Astrocyte (in vitro differentiated cells and primary cell): ENCODE results near the gene PLA2G4D. TPM values are rescaled to one million over a fixed set of nuclear protein-coding genes. Genes with fewer than 3 reads are reported as not detected.

Experiments used
- DNase-seq: peaks from one replicate; pipeline ENCODE4 v3.0.0-alpha.2; 2010; ENCODE audit warnings: low read depth
- FAIRE-seq: peaks from 2 replicates; lab custom pipeline; 2011; peaks lifted over from hg19 to GRCh38; lab: Jason Lieb, UNC
- H2AFZ ChIP-seq: 2 replicates; pipeline ENCODE4 v1.6.0; 2012; ENCODE audit warnings: low read depth, low read length, inconsistent platforms
- H3K27ac ChIP-seq: 2 replicates; pipeline ENCODE4 v1.5.1; 2011; ENCODE audit warnings: low read depth, low read length, inconsistent platforms
- H3K27me3 ChIP-seq: 2 replicates; pipeline ENCODE4 v1.6.0; 2011; ENCODE audit warnings: low read length, inconsistent platforms; ENCODE audit not compliant: insufficient read depth
- H3K36me3 ChIP-seq: 2 replicates; pipeline ENCODE4 v1.5.1; 2011; ENCODE audit warnings: low read length, inconsistent platforms; ENCODE audit not compliant: insufficient read depth
- H3K4me1 ChIP-seq: 2 replicates; pipeline ENCODE4 v1.5.1; 2011; ENCODE audit warnings: low read length, inconsistent platforms; ENCODE audit not compliant: insufficient read depth
- H3K4me2 ChIP-seq: 2 replicates; pipeline ENCODE4 v1.6.0; 2012; ENCODE audit warnings: low read length, inconsistent platforms
- H3K4me3 ChIP-seq: 2 replicates; pipeline ENCODE4 v1.5.1; 2011; ENCODE audit warnings: low read depth, mild to moderate bottlenecking, low read length, inconsistent platforms; ENCODE audit not compliant: insufficient read depth
- H3K79me2 ChIP-seq: 2 replicates; pipeline ENCODE4 v1.6.0; 2012; ENCODE audit warnings: mild to moderate bottlenecking, low read length, inconsistent platforms; ENCODE audit not compliant: insufficient read depth
- H3K9ac ChIP-seq: 2 replicates; pipeline ENCODE4 v1.6.0; 2012; ENCODE audit warnings: mild to moderate bottlenecking, low read length, inconsistent platforms
- H3K9me3 ChIP-seq: 2 replicates; pipeline ENCODE4 v1.5.1; 2012; ENCODE audit warnings: low read depth, mild to moderate bottlenecking, low read length, inconsistent platforms; ENCODE audit not compliant: insufficient read depth
- H4K20me1 ChIP-seq: 2 replicates; pipeline ENCODE4 v1.6.0; 2012; ENCODE audit warnings: low read length, inconsistent platforms; ENCODE audit not compliant: insufficient read depth
- H3K27ac Mint-ChIP-seq: one replicate; pipeline ENCODE4 v1.8.0; 2021; ENCODE audit warnings: mild to moderate bottlenecking, mixed read lengths; ENCODE audit not compliant: unreplicated experiment
- H3K27me3 Mint-ChIP-seq: one replicate; pipeline ENCODE4 v1.8.0; 2021; ENCODE audit warnings: low read depth, mixed read lengths; ENCODE audit not compliant: unreplicated experiment
- H3K36me3 Mint-ChIP-seq: one replicate; pipeline ENCODE4 v1.8.0; 2021; ENCODE audit warnings: low read depth, mixed read lengths; ENCODE audit not compliant: unreplicated experiment
- H3K4me1 Mint-ChIP-seq: one replicate; pipeline ENCODE4 v1.8.0; 2021; ENCODE audit warnings: low read depth, mixed read lengths; ENCODE audit not compliant: unreplicated experiment
- H3K4me3 Mint-ChIP-seq: one replicate; pipeline ENCODE4 v1.8.0; 2021; ENCODE audit warnings: mild to moderate bottlenecking, moderate library complexity, mixed read lengths; ENCODE audit not compliant: unreplicated experiment
- H3K9me3 Mint-ChIP-seq: one replicate; pipeline ENCODE4 v1.8.0; 2021; ENCODE audit warnings: mild to moderate bottlenecking, mixed read lengths; ENCODE audit not compliant: unreplicated experiment
- CTCF ChIP-seq: IDR thresholded peaks from 2 replicates; pipeline ENCODE4 v1.5.1; 2011; ENCODE audit warnings: low read depth, mild to moderate bottlenecking, inconsistent platforms, low read length, moderate library complexity; ENCODE audit not compliant: insufficient read depth
- EZH2 ChIP-seq: IDR thresholded peaks from 2 replicates; pipeline ENCODE4 v1.6.1; 2012; ENCODE audit warnings: mild to moderate bottlenecking, low read length, inconsistent platforms; ENCODE audit not compliant: insufficient read depth
- total RNA-seq: library from RNA; stranded (reverse); gene quantifications from 2 replicates; pipeline ENCODE4 v1.2.1, GENCODE V29; 2021

Gene PLA2G4D
- total RNA-seq, 1 donor from 2014 or later, result not detected

GRCh38 chr15:42139596-42139995 lies 45.2 kb upstream of the PLA2G4D start:
- Histone ChIP-seq H3K9me3 (peaks cover 4% of the 10 kb centered on the region), H3K4me2 (no peak overlapping the region), H3K4me3 (no peak overlapping the region), H2AFZ (no peak overlapping the region), H3K36me3 (no peaks in the 10 kb centered on the region), H3K9ac (no peak overlapping the region), H3K27me3 (peaks cover 18% of the 10 kb centered on the region), H3K27ac (no peak overlapping the region), H4K20me1 (no peaks in the 10 kb centered on the region), H3K4me1 (no peaks in the 10 kb centered on the region), H3K79me2 (no peaks in the 10 kb centered on the region)
- Mint-ChIP-seq H3K27me3 (peaks cover 36% of the 10 kb centered on the region), H3K9me3 (peaks cover 11% of the 10 kb centered on the region), H3K4me1 (no peaks in the 10 kb centered on the region), H3K36me3 (no peaks in the 10 kb centered on the region), H3K27ac (no peak overlapping the region), H3K4me3 (no peak overlapping the region)
- TF ChIP-seq EZH2 (no peak), CTCF (no peak)
- FAIRE-seq (no peak), DNase-seq (no peak)

- TF ChIP-seq EZH2 (no peak), CTCF (no peak)
- DNase-seq, result no peak
Measured at GRCh38 chr15:42138968-42139386, 44.6 kb upstream of the PLA2G4D start.

GRCh38 chr15:42138411-42138810 lies 44.0 kb upstream of the PLA2G4D start:
- H3K27me3 Mint-ChIP-seq, result peaks cover 32% of the 10 kb centered on the region
- no peak for TF ChIP-seq CTCF
- no peak for TF ChIP-seq EZH2
- H2AFZ ChIP-seq, result no peak overlapping the region
- no peaks in the 10 kb centered on the region for H4K20me1 ChIP-seq
- H3K79me2 ChIP-seq, result no peaks in the 10 kb centered on the region
- no peaks in the 10 kb centered on the region for H3K4me1 Mint-ChIP-seq
- no peak for FAIRE-seq
- no peak overlapping the region for H3K4me3 ChIP-seq
- no peaks in the 10 kb centered on the region for H3K4me1 ChIP-seq
- peaks cover 11% of the 10 kb centered on the region for H3K9me3 Mint-ChIP-seq
- H3K27ac ChIP-seq, result no peak overlapping the region
- peaks cover 4% of the 10 kb centered on the region for H3K9me3 ChIP-seq
- H3K9ac ChIP-seq, result no peak overlapping the region
- no peak for DNase-seq
- H3K27ac Mint-ChIP-seq, result no peak overlapping the region
- no peaks in the 10 kb centered on the region for H3K36me3 Mint-ChIP-seq
- no peaks in the 10 kb centered on the region for H3K36me3 ChIP-seq
- H3K27me3 ChIP-seq, result peaks cover 21% of the 10 kb centered on the region
- no peak overlapping the region for H3K4me3 Mint-ChIP-seq
- no peak overlapping the region for H3K4me2 ChIP-seq

More at GRCh38 chr15:42138968-42139386, 44.6 kb upstream of the PLA2G4D start:
- H3K9me3 Mint-ChIP-seq, result peaks cover 11% of the 10 kb centered on the region
- peaks cover 32% of the 10 kb centered on the region for H3K27me3 Mint-ChIP-seq
- Histone ChIP-seq H3K27me3 (peaks cover 22% of the 10 kb centered on the region), H3K36me3 (no peaks in the 10 kb centered on the region), H3K4me3 (no peak overlapping the region), H3K27ac (no peak overlapping the region), H3K9me3 (peaks cover 4% of the 10 kb centered on the region), H3K9ac (no peak overlapping the region), H2AFZ (no peak overlapping the region), H3K4me1 (no peaks in the 10 kb centered on the region), H3K4me2 (no peak overlapping the region), H3K79me2 (no peaks in the 10 kb centered on the region), H4K20me1 (no peaks in the 10 kb centered on the region)
- H3K27ac Mint-ChIP-seq, result no peak overlapping the region
- FAIRE-seq, result no peak
- no peaks in the 10 kb centered on the region for H3K4me1 Mint-ChIP-seq
- H3K4me3 Mint-ChIP-seq, result no peak overlapping the region
- no peaks in the 10 kb centered on the region for H3K36me3 Mint-ChIP-seq
